ENCODE data around the gene C1QTNF9.

DNA sequence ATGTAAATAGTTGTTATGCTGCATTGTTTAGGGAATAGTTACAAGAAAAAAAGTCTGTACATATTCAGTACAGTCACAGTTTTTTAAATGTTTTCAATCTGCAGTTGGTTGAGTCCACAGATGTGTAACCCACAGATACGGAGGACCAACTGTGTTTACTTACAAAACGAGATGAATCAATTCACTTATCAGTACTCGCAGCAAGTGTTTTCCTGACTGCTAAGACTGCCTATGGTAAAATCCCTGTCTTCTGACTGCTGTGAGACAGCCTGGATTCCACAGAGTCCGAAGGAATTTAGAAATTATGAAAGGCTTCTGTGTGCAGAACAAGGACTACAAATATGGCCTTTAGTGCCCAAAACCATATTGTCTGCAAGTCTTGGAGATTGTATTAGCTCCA is 45.7 kb upstream of the C1QTNF9 start:
- TF ChIP-seq ARHGAP35 (IDR thresholded peaks at IDR 0.05; ENCODE audit: partially characterized antibody) (no peak), POLR2A (conservative IDR thresholded peaks at IDR 0.05) (no peak), MED1 (CRISPR knock-in tag; IDR thresholded peaks at IDR 0.05; ENCODE audit: borderline replicate concordance) (no peak), CEBPB (tag; IDR thresholded peaks at IDR 0.05) (no peak), FOXM1 (IDR thresholded peaks at IDR 0.05; ENCODE audit: low read depth) (no peak), FOXM1 (CRISPR knock-in tag; IDR thresholded peaks at IDR 0.05; ENCODE audit: low read depth) (no peak)
- TF ChIP-seq, protein P1, sequence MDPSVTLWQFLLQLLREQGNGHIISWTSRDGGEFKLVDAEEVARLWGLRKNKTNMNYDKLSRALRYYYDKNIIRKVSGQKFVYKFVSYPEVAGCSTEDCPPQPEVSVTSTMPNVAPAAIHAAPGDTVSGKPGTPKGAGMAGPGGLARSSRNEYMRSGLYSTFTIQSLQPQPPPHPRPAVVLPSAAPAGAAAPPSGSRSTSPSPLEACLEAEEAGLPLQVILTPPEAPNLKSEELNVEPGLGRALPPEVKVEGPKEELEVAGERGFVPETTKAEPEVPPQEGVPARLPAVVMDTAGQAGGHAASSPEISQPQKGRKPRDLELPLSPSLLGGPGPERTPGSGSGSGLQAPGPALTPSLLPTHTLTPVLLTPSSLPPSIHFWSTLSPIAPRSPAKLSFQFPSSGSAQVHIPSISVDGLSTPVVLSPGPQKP (CRISPR knock-in tag; IDR thresholded peaks at IDR 0.05): no peak
